ENCODE measurements around the gene FTO.

GRCh38 chr16:53904533-53904932, 200.6 kb downstream of the FTO start:
- TF ChIP-seq POLR2AphosphoS5 (IDR thresholded peaks at IDR 0.05) (no peak), POLR2A (IDR thresholded peaks at IDR 0.05) (no peak), CTCF (IDR thresholded peaks at IDR 0.05) (no peak), EP300 (IDR thresholded peaks at IDR 0.05; ENCODE audit: low read depth) (no peak)
